GM21367 (cell line): Measurements from ENCODE around the gene GIGYF2.

Experiments
- ATAC-seq: cut with Tn5 transposase; IDR thresholded peaks from one replicate; pipeline ENCODE4 v1.9.1; 2021; ENCODE audit not compliant: unreplicated experiment

The GIGYF2 gene

DNA sequence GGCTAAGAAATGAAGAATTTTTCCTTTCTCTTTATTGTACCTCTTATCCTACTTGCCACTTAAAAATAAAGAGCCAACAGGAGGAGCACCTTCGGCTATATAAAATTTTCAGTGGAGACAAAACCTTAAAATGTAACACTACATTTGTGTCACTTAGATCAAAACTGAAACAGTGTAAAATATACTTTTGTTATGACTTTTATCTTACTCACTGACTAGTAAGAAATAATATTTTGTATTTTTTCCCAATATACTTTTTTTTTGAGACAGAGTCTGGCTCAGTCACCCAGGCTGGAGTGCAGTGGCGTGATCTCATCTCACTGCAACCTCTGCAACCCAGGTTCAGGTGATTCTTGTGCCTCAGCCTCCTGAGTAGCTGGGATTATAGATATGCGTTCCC lies 50.9 kb downstream of the GIGYF2 start:
- ATAC-seq: no peak

DNA sequence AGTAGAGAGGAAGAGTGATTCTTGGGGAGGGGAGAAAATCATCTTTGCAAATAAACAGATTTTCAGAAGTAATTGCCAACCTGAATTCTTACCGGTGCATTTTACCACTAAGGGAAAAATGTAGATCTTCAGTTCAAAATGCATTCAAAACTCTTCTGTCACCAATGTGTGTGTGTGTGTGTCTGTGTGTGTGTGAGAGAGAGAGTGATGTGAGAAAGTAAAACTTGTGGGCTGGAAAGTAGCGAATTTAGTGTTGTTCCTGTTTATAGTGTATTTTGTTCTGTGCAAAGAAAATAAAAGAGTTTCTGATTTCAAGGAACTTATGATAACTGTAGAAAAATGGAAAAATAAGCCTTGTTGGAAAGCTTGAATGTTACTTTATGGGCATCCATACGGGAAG lies 52.2 kb downstream of the GIGYF2 start:
- no peak for ATAC-seq

DNA sequence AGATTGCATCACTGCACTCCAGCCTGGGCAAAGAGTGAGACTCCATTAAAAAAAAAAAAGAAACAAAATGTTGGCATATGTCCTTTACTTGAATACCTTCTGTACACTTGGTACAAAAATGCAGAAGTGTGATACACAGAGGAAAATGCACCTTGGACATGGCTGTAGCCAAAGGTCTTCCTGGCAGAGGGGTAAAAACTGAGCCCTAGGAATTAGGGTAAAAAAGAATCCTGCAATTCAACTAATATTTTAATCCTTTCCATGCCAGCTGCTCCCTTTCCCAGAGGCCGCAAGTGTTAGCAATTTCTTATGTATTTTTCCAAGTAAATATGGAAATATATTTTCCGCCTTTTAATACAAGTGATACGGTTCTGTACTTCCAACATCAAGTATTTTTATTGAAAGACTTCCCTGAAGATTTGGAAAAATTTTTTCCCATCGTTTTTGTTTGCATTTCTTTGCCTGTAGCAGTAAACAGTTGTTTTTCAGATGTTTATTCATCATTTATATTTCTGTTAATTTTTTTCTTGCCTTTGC lies 53.1 kb downstream of the GIGYF2 start:
- ATAC-seq: no peak

DNA sequence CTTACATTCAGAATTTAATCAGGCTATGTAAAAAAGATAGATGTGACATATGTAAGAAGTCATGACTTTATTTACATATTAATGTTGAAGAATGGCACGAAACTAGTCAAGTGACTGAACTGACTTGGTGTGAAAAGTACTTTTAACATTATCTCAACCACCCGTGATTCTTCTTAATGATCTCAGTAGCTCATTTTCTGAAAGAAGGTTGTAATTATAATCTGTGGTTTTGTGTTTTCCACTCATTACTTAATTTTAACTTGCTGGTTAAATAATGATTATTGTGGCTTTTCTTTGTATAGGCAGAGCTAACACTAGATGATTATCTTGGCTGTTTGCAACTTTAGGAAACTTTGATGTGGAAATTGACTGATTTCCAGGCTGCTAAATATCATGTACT lies 60.8 kb downstream of the GIGYF2 start:
- no peak for ATAC-seq

DNA sequence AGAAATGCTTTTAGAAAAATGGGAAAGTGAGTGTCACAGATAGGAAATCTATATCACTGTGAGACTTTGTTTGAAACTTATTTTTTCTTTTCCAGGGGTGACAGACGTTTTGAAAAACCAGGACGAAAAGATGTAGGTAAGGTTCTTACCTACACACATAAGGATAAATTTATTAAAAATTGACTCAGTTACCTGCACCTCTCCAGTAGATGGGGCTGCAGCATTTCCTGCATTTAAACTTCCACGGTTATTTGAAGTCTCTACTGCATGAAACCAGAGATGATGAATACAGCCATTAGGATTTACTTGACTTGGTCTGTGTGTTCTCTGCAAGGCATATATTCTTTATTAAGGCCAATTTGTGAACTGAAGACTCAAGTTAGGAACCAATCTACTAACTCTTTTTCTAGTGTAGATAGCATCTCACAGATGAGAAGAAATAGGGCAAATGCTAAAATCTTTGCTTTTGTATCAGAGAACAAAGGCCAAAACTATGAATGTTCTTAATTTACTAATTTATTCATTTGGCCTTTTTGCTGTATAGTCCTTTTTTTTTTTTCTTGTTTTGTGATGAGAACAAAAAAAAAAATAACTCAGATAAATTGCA lies 64.3 kb downstream of the GIGYF2 start:
- ATAC-seq: no peak

DNA sequence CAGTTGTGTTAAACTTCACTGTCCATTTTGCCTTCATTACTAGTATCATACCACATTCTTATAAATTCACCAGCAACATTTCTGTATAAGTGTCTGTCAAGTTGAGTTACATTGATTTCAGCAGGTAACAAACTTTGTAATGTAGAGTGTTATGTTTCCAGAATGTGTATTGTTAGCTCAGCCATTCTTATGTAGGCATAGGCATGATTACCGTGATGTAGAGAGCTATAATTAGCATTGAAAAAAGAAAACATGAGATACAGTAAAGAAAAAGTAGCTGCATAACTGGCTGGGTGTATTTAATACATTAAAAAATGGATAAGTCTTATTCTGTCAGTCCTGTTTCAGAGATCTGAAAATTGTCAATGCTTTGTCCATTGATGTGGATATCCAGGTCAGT lies 70.7 kb downstream of the GIGYF2 start:
- no peak for ATAC-seq

DNA sequence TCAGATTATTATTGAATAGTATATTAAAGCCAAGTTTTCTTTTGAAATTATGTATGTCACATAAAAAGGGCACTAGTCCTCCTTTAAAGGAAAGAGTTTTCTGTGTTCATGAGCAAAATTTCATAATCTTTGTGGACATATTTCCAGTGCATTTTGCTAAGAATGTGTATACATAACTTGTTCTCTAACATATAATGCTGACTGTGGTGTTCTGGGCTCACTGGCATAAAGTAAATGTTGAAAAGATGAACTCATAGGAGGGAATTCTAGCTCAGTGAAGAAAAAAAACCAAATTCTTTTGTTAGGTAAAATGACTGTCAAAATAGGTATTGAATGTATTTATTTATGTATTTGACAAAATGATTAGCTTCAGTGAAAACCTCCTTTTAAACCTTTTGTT lies 73.1 kb downstream of the GIGYF2 start:
- ATAC-seq: no peak

DNA sequence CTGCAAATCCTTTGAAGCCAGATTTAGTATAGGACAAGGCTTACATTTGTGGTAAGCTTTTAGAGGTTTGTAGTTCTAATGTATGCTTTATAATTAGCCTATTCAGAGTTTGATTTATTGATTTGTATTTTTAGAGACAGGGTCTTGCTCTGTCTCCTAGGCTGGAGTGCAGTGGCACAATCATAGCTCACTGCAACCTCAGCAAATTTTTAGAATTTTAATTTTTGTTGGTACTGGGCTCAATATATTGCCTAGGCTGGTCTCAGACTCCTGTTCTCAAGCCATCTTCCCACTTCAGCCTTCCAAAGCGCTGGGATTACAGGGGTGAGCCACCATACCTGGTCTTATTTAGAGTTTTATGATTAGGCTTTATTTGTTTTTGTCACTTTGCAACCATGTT lies 74.7 kb downstream of the GIGYF2 start:
- no peak for ATAC-seq

DNA sequence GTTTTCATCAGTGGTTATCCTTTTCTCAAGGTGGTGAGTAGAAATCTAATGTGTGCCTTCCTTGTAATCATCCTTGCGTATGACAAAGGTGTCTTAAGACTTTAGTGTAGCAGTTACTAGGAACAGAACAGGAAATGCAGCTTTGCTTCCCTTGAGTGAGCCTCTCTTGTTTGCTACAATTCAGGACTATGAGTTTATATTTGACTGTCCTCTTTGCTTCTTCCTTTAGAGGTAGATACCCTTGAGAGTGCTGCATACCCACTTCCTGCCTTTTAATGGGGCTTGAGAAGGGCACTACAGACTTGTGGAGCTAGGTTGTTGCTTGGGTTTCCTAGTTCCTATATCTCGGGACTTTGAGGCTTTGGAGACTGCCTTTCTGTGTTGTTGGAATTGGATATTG lies 75.4 kb downstream of the GIGYF2 start:
- ATAC-seq: peak; percentile 56

DNA sequence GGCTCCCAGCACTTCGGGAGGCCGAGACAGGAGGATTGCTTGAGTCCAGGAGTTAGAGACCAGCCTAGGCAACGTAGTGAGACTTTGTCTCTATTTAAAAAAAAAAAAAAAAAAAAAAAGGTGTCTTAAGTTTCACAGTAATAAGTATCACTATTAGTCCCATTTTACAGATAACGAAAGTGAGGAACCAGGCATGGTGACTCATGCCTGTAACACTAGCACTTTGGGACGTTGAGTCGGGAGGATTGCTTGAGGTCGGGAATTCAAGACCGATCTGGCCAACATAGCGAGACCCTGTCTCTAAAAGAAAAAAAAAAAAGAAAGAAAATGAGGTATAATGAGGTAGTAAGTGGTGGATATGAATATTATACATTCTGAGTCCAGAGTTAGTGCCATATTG lies 76.7 kb downstream of the GIGYF2 start:
- no peak for ATAC-seq

DNA sequence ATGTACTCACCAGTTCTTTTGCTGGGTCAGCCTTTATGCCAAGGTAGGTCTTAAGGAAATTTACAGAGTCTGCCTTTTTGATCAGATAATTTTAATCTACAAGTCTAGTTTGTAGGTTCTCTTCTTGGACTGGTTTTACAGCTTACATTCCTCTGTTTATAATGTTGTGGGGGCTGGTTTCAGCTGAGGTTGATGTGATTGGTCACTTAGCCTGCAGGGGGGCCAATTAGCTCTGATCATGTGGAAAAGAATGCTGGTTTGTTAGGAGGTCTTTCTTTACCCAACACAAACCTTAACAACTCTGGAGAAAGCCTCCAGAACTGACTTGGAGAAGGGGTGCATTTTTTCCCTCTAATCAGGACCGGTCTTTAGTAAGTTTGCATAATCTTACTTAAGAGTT lies 79.3 kb downstream of the GIGYF2 start, which contains the start of gene KCNJ13:
TSS of gene KCNJ13 (minus strand) at position 131 of the 400 bp plus-strand sequence. CDS start 5,203 bp downstream, outside the sequence.
- no peak for ATAC-seq

DNA sequence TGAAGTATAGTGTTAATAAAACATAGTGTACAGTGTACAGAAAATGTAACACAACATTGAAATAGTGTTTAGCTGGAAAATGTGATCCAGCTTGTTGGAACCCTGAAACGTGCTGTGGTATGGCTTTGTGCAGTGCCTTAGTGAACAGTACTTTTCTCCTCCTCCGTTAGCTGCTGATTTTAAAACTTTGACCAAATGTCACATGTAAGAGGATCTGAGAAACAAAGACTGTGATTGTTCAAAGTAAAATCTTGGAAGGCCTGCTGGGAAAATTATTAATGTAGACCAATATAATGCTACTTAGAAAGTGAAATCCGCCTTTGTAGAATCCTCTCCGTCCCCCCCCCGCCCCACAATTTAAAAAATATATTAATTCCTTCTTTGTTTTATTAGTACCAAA lies 80.1 kb downstream of the GIGYF2 start:
- ATAC-seq: no peak

DNA sequence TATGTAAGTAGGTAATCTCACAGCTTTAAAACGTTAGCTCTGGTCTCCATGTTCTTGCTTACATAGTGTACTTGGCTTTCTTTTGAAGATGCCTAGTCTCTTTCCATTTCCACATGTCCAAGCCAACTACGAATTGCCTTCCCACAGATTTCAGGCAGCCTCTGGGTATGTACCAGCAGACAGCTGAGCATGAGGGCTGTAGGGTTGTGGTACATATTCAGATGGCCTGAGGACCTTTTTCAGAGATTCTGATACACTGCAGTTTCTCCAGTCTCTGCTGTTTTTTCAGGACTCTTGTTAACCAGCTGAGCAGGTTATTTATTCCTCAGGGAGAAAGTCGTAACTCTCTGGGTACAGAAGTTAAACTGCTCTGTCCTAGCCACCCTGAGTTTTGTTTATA lies 82.3 kb downstream of the GIGYF2 start:
- ATAC-seq: no peak

DNA sequence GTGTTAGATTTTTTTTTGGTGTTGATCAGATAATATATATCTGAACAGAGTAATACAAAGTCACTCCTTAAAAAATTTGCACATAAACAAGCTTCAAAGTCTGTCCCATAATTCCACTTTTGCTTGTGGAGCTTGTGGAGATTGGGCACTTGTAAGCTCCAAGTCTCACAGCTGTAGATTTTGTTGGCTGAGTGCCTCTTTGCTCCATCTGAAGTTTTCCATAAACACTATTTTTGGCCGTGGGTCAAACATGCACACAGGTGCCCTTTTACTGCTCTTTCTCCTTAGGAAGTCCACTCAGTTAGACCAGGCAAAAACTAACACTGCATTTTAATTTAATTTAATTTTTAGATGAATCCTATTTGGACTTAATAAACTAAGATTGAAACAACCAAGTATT lies 82.8 kb downstream of the GIGYF2 start:
- ATAC-seq: no peak

DNA sequence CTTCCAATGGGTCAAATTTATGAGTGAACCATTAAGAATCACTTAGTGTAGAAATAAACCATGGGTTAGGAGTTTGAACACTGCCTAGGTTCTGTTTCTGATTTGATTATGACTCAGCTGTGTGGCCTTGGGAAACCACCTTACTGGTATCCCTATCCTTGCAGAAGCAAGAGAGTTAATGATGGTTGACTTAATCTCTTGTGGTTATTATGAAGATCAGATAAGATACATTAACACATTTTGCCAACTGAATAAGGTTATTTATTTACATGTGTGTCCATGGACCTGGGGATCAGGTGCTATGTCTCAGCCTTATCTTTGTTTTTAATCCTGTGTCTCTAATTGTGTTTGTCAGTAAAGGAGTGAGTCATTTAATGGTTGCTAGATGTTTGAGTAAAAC lies 84.6 kb downstream of the GIGYF2 start:
- peak; percentile 74 for ATAC-seq

DNA sequence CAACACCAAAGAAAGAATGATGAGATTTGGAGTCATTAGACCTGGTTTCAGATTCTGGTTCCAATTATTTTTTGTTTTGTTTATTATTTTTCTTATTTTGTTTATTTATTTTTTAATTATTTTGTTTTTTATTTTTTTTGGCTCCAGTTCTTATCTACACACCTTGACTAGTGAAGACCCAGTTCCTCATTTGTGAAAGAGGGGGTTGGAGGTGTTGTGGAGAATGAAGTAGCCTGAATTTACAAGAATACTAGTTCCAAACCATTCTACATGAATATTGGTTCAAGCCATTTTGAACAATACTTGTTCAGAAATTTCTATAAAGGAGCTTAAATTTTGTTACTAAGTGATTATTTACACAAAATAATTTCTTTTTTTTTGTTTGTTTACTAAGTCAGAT lies 86.1 kb downstream of the GIGYF2 start:
- ATAC-seq: no peak

DNA sequence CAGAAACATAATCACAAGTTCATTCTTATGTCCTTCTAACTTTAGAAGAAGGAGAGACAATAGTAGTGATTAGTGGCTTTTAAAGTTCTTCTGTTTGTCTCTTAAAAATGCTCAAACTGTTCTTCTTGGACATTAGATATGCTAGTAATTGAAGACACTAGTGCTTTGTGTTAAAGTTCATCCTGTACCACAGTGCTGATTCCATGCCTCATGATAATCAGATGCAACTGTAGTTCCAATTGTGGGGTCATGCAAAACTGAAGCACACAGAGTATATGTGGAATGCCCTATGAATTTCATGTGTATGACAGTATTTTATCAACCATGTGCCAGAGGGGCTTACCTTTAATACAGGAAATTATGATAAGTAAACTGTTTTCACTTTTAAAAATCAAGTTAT lies 90.7 kb downstream of the GIGYF2 start:
- no peak for ATAC-seq

DNA sequence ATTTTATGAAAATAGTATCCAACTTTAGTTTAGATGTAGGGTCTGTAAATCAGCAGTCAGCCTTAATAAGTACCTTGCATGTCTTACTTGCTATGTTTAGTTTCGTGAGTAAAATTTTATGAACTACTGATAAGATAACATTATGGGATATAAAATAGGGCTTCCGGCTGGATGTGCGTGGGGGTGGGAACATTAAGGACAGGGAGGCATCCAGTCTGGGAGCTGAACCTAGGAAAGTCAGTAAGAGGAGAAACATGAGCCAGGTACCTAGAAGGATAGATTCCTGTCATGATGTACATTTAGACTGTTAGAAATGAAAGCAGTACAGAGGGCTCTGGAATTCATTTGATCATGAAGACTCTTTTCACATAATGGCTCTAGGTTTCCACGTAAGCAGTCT lies 92.0 kb downstream of the GIGYF2 start:
- no peak for ATAC-seq

DNA sequence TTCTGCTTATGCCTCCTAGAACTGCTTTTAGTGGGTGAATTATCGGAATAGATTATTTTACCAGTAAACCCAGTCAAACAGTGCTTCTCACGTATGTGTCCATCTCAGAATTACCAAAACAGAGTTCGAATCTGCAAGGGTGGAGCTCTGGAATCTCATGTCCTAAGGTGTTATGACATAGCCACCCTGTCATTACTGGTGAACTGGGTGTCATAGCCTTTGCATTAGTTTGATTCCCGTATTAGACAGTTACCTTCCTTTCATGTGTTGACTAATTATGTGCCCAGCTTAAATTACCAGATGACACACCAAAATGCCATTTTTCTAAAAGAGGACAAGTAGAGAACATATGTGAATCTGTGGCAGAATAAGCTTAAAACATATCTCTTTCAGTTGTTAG lies 94.4 kb downstream of the GIGYF2 start:
- ATAC-seq: no peak

DNA sequence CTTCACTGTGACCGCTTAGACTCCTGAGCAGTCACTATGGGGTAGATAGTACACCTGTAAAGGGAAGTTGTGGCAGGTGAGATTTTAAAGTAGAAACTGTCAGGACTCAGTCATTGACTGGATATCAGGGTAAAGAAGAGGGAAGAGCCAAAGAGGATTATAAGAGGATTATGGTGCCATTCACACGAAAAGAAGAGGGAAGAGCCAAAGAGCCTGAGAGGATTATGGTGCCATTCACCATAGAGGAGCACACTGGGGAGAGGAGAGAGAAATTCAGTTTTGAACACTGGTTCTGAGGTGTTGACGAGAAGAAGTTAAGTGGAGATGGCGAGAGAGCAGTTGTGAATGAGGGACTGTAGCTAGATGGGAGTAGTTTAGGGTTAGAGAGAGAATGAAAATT lies 96.1 kb downstream of the GIGYF2 start:
- no peak for ATAC-seq

DNA sequence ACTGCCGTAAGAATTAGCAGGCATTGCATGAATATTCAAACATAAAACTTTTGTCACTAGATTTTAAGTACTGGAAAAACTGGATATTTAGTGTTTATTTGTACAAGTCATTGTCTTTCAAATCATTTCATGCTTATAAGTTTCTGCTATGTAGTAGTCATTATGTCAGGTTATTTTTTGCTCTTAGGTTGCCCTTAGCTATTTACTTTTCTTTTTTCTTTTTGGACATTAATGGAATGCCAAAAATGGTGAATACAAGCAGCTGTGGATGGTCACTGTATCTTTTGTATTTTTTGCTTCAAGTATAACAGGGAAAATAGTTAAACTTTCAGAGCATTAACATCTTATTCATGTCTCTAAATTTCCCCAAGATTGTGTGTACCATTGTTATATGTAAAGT lies 97.8 kb downstream of the GIGYF2 start:
- ATAC-seq: no peak

DNA sequence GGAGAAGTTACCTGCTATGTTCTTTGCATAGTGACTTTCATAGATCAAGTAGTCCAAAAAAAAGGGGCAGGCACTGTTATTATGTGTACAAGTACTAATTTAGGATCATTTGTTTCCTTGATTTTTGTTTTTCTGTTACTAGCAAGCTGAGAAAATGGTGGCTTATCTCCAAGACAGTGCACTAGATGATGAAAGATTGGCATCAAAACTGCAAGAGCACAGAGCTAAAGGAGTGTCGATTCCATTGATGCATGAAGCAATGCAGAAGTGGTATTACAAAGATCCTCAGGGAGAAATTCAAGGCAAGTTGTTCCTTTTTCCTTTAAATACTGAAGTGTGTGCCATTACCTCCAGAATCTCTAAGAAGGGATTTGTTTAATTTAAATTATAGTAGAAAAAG lies 98.8 kb downstream of the GIGYF2 start:
- ATAC-seq: no peak

DNA sequence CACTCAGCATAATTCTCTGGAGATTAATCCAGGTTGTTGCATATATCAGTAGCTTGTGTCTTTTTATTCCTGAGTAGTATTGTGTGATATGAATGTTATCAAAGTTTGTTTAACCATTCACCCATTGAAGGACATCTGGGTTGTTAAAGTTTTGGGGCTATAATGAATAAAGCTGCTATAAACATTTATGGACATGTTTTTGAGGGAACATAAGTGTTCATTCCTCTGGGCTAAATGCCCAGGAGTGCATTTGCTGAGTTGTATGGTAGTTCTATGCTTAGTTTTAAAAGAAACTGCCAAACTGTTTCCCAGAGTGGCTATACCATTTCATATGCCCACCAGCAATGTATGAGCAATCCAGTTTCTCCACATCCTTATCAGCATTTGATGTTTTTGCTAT lies 101.1 kb downstream of the GIGYF2 start:
- ATAC-seq: no peak
